ENCODE results near the gene TMEM30B. TPM values are rescaled to one million over a fixed set of nuclear protein-coding genes. Genes with fewer than 3 reads are reported as not detected.

Gene TMEM30B
- total RNA-seq, 2 donors from 2014 or later = 57.1 to 98.5 TPM

DNA sequence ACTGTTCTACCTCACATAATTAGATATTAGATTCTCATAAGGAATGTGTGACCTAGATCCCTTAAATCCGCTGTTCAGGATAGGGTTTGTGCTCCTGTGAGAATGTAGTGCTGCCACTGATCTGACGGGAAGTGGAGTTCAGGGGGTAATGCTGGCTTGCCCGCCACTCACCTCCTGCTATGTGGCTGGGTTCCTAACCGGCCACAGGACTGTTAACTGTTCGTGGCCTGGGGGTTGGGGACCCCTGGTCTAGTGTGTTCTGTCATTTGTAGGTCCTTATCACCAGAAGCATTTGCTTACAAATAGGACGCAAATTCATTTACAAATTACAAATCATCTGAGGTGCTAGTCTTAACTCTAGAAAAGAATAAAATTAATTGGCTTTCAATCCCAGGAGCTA lies 16.4 kb upstream of the TMEM30B start:
- H3K4me1 ChIP-seq (replicated peaks) = no peaks in the 10 kb centered on the region
- no peaks in the 10 kb centered on the region for H3K36me3 ChIP-seq
- no peaks in the 10 kb centered on the region for H3K9me3 ChIP-seq
- no peaks in the 10 kb centered on the region for H3K27me3 ChIP-seq (replicated peaks; ENCODE audit: insufficient read depth)
- TF ChIP-seq, protein P1, sequence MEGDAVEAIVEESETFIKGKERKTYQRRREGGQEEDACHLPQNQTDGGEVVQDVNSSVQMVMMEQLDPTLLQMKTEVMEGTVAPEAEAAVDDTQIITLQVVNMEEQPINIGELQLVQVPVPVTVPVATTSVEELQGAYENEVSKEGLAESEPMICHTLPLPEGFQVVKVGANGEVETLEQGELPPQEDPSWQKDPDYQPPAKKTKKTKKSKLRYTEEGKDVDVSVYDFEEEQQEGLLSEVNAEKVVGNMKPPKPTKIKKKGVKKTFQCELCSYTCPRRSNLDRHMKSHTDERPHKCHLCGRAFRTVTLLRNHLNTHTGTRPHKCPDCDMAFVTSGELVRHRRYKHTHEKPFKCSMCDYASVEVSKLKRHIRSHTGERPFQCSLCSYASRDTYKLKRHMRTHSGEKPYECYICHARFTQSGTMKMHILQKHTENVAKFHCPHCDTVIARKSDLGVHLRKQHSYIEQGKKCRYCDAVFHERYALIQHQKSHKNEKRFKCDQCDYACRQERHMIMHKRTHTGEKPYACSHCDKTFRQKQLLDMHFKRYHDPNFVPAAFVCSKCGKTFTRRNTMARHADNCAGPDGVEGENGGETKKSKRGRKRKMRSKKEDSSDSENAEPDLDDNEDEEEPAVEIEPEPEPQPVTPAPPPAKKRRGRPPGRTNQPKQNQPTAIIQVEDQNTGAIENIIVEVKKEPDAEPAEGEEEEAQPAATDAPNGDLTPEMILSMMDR (IDR thresholded peaks at IDR 0.05) = no peak
- TF ChIP-seq POLR2A (IDR thresholded peaks at IDR 0.05) = no peak
- TF ChIP-seq POLR2AphosphoS5 (IDR thresholded peaks at IDR 0.05) = no peak
- H3K4me3 ChIP-seq = no peak overlapping the region
- intact Hi-C loops (cut with DNase I) = loop anchor here (5.0 kb wide), 1 partner anchor 160 kb away; no protein-coding TSS in a partner anchor
- WGBS = 83% methylated on average over 6 of the region's 6 CpGs
- no peak overlapping the region for H3K27ac ChIP-seq
- DNase-seq (ENCODE audit: low spot score) = no peak

DNA sequence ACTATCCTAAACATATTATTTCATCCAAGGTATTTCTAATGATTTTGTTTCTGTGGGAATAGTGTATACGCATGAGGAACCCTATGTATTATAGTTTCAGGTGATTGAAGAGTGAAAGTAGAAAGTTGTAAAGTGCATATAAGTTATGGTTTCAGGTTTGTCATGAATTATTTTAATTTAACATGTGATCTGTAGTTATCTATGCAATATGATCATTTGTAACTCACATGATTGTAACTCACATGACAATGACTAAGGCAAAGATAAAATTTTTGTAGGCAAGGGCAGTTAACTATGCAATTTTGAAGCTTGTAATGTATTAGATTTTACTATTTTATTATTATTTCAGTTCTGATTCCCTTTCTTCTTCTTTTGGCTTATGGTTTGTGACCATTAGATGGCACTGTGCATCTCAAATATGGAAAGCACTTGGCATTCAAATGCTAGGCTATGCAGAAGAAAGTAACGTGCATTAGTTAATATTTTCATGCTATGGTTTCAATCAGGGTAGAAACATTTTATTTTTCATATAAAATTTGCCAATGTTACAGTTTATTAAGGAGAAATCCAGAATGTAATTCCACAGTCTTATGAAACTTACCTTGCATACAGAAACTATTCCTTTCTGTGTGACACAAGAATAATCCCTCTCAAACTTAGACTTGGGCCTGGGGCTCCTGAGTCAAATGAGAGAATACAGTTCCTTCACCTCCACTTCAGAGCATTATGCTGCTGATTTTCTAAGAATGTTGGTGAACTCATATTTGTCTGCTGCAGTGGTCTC lies 15.8 kb upstream of the TMEM30B start:
- TF ChIP-seq POLR2A (IDR thresholded peaks at IDR 0.05) = no peak
- TF ChIP-seq POLR2AphosphoS5 (IDR thresholded peaks at IDR 0.05) = peak; percentile 52
- TF ChIP-seq, protein P1 (IDR thresholded peaks at IDR 0.05) = peak in 3 of 4 experiments; percentile 59 to 80 (median 76)
- H3K4me3 ChIP-seq = no peak overlapping the region
- WGBS = 24% methylated on average over 2 of the region's 2 CpGs
- no peak overlapping the region for H3K27ac ChIP-seq
- H3K4me1 ChIP-seq (replicated peaks) = no peaks in the 10 kb centered on the region
- no peaks in the 10 kb centered on the region for H3K9me3 ChIP-seq
- H3K27me3 ChIP-seq (replicated peaks; ENCODE audit: insufficient read depth) = no peaks in the 10 kb centered on the region
- intact Hi-C loops (cut with DNase I) = loop anchor here (5.0 kb wide), 1 partner anchor 160 kb away; no protein-coding TSS in a partner anchor
- H3K36me3 ChIP-seq = no peaks in the 10 kb centered on the region
- DNase-seq (ENCODE audit: low spot score) = no peak

DNA sequence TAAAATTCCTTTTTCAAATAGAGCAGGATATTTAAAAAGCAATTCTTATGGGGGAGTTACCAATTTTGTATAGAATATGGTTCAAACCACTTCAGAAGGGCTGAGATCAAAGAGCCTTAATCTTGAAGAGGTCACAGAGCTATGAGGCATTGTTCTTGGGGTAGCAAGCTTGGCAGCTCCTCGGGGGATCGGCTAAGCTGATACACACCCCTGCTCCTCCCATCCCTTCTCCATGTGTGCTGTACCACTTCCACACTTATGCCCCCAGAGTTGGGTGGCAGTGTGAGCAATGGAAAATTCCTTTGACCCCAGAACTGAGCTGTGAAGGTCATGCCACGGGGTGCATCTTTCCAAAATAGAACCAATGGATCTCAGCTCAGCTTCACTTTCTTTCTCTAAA lies 15.0 kb upstream of the TMEM30B start:
- TF ChIP-seq POLR2AphosphoS5 (IDR thresholded peaks at IDR 0.05) (no peak), POLR2A (IDR thresholded peaks at IDR 0.05) (no peak)
- TF ChIP-seq, protein P1 (IDR thresholded peaks at IDR 0.05) = no peak
- no peak for DNase-seq (ENCODE audit: low spot score)
- no peak overlapping the region for H3K4me3 ChIP-seq
- H3K4me1 ChIP-seq (replicated peaks) = no peaks in the 10 kb centered on the region
- WGBS = 33% methylated on average over 3 of the region's 3 CpGs
- no peaks in the 10 kb centered on the region for H3K27me3 ChIP-seq (replicated peaks; ENCODE audit: insufficient read depth)
- no peaks in the 10 kb centered on the region for H3K9me3 ChIP-seq
- no peak overlapping the region for H3K27ac ChIP-seq
- intact Hi-C loops (cut with DNase I) = loop anchor here (5.0 kb wide), 1 partner anchor 161 kb away; no protein-coding TSS in a partner anchor
- no peaks in the 10 kb centered on the region for H3K36me3 ChIP-seq

DNA sequence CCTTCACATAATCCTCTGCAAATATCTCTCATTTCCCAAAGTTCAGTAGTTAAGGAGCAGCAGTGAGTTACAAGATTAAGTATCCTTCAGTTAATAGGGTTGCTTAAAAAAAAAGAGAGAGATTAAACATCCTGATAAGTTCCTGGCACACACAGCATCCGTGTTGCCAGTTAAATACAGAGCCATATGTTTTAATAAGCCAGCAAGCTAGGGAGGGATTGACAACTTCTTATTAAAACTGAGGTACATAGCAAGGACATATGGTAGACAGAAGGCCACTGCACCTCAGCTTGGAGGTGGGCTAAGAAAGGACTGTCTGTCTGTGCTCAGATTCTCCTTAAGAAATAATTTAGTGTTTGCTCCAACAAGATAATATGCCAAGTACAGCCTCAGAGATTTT lies 9.6 kb upstream of the TMEM30B start:
- TF ChIP-seq POLR2AphosphoS5 (IDR thresholded peaks at IDR 0.05) = peak; percentile 13
- TF ChIP-seq, protein P1 (IDR thresholded peaks at IDR 0.05) = no peak
- H3K27me3 ChIP-seq (replicated peaks; ENCODE audit: insufficient read depth) = no peaks in the 10 kb centered on the region
- H3K4me3 ChIP-seq = no peak overlapping the region
- H3K36me3 ChIP-seq = no peaks in the 10 kb centered on the region
- H3K27ac ChIP-seq = no peak overlapping the region
- 9% methylated on average over 1 of the region's 1 CpG for WGBS
- H3K9me3 ChIP-seq = no peaks in the 10 kb centered on the region
- no peaks in the 10 kb centered on the region for H3K4me1 ChIP-seq (replicated peaks)
- DNase-seq (ENCODE audit: low spot score) = no peak
- intact Hi-C loops (cut with DNase I) = no loop called here

DNA sequence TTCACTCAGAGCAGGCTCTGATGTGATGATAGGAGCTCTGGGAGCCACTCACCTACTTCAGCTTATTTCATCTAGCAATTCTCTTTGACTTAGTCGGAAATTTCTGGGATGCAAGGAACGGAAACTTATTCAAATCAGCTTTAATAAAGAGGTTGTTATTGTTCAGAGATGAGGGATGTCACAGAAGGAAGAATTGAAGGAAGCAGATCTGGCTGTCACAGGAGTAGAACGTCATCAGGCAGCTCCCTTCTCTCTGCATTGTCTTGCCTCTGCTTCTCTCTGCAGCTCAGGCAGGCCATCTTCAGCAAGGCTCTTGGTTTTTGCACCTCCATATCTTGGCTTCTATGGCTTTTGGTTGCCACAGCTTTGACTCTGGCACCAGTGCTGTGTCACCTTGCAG lies 7.6 kb upstream of the TMEM30B start:
- intact Hi-C loops (cut with DNase I) = no loop called here
- WGBS = 85% methylated on average over 3 of the region's 3 CpGs
- Histone ChIP-seq H3K27ac (no peak overlapping the region), H3K9me3 (no peaks in the 10 kb centered on the region), H3K36me3 (no peaks in the 10 kb centered on the region), H3K4me1 (replicated peaks) (no peaks in the 10 kb centered on the region), H3K27me3 (replicated peaks; ENCODE audit: insufficient read depth) (no peaks in the 10 kb centered on the region), H3K4me3 (no peak overlapping the region)
- TF ChIP-seq, protein P1 (IDR thresholded peaks at IDR 0.05) = no peak
- DNase-seq (ENCODE audit: low spot score) = no peak

All from prostate gland (tissue), 2 donors.